ENCODE results near the gene SFMBT2. TPM values are rescaled to one million over a fixed set of nuclear protein-coding genes. Genes with fewer than 3 reads are reported as not detected.

Gene SFMBT2
- total RNA-seq, 1 experiment from 2014 or later: 4.6 TPM

- DNase-seq (ENCODE audit: low read depth): no peak
Observed at GRCh38 chr10:7136016-7136415, 274.8 kb downstream of the SFMBT2 start.

- no peak for DNase-seq (ENCODE audit: low read depth)
Observed at GRCh38 chr10:7135188-7135587, 275.6 kb downstream of the SFMBT2 start.

GRCh38 chr10:7134448-7134847 lies 276.4 kb downstream of the SFMBT2 start:
- no peak for DNase-seq (ENCODE audit: low read depth)

- DNase-seq (ENCODE audit: low read depth): no peak
Observed at GRCh38 chr10:7133958-7134357, 276.9 kb downstream of the SFMBT2 start.

- DNase-seq (ENCODE audit: low read depth): peak; percentile 4
Observed at GRCh38 chr10:7133278-7133677, 277.6 kb downstream of the SFMBT2 start.

- DNase-seq (ENCODE audit: low read depth): no peak
Observed at GRCh38 chr10:7130191-7130911, 280.5 kb downstream of the SFMBT2 start.

GRCh38 chr10:7123774-7124173 lies 287.1 kb downstream of the SFMBT2 start:
- no peak for DNase-seq (ENCODE audit: low read depth)

GRCh38 chr10:7122561-7122960 lies 288.3 kb downstream of the SFMBT2 start:
- no peak for DNase-seq (ENCODE audit: low read depth)

GRCh38 chr10:7121154-7121797 lies 289.6 kb downstream of the SFMBT2 start:
- peak; percentile 35 for DNase-seq (ENCODE audit: low read depth)

GRCh38 chr10:7119325-7120015 lies 291.4 kb downstream of the SFMBT2 start:
- peak; percentile 40 for DNase-seq (ENCODE audit: low read depth)

- no peak for DNase-seq (ENCODE audit: low read depth)
Observed at GRCh38 chr10:7117806-7118674, 292.8 kb downstream of the SFMBT2 start.

- DNase-seq (ENCODE audit: low read depth): no peak
Observed at GRCh38 chr10:7117177-7117799, 293.5 kb downstream of the SFMBT2 start.

- DNase-seq (ENCODE audit: low read depth): peak; percentile 61
Observed at GRCh38 chr10:7111561-7111960, 299.3 kb downstream of the SFMBT2 start.

GRCh38 chr10:7111089-7111488 lies 299.7 kb downstream of the SFMBT2 start:
- DNase-seq (ENCODE audit: low read depth): no peak

All from M059J (cell line).